SK-N-SH (cell line): Measurements from ENCODE around the gene SLC25A48. TPM values are rescaled to one million over a fixed set of nuclear protein-coding genes. Genes with fewer than 3 reads are reported as not detected.

Source experiments
- CTCF ChIA-PET: fragments of 300-600, 350-600 bp; formaldehyde crosslinking; extraction: SDS; loops from one replicate; lab custom pipeline; 2021; lab: Yijun Ruan, JAX
- POLR2A ChIA-PET: fragments of 350-600 bp; sonication (Branson Sonifier 250); formaldehyde crosslinking; extraction: SDS; loops from one replicate; lab custom pipeline; 2020; ENCODE audit warnings: antibody characterized with exemption, inconsistent platforms; lab: Yijun Ruan, JAX
- DNase-seq: peaks from one replicate; pipeline ENCODE4 v3.0.0; 2012
- H2AFZ ChIP-seq: fragments of 200-600 bp; sonication (generic); 2 replicates; pipeline ENCODE4 v1.8.1; 2016; ENCODE audit warnings: antibody characterized with exemption, mild to moderate bottlenecking, low read depth
- H3F3A ChIP-seq: fragments of 200-600 bp; sonication (generic); replicated peaks from 2 replicates; pipeline ENCODE3; 2016; ENCODE audit warnings: antibody characterized with exemption, mild to moderate bottlenecking; ENCODE audit not compliant: insufficient read depth
- H3K27ac ChIP-seq, 2 experiments: fragments of 200-500 bp in 1 of 2; fragments of 200-600 bp in 1 of 2; sonication (Bioruptor generic) in 1 of 2; sonication (generic), shearing (Covaris generic) in 1 of 2; 2 replicates each; pipeline versions ENCODE4 v1.5.1 to v1.6.1; 2014 to 2016; ENCODE audit warnings: low read depth in 2 of 2, inconsistent platforms in 1 of 2, low read length in 1 of 2, mild to moderate bottlenecking in 1 of 2, mixed read lengths in 1 of 2
- H3K27me3 ChIP-seq: fragments of 200-600 bp; sonication (generic), shearing (Covaris generic); 2 replicates; pipeline ENCODE4 v1.6.1; 2016; ENCODE audit warnings: mixed run types; ENCODE audit not compliant: insufficient read depth
- H3K36me3 ChIP-seq, 2 experiments: fragments of 200-500 bp in 1 of 2; fragments of 200-600 bp in 1 of 2; sonication (Bioruptor generic) in 1 of 2; sonication (generic) in 1 of 2; replicated peaks in 1 of 2; 2 replicates each; pipeline versions ENCODE3 to v1.5.1; 2014 to 2016; ENCODE audit warnings: low read length in 1 of 2, mild to moderate bottlenecking in 1 of 2; ENCODE audit not compliant: insufficient read depth in 2 of 2, control insufficient read depth in 1 of 2
- H3K4me1 ChIP-seq, 2 experiments: fragments of 200-500 bp in 1 of 2; fragments of 200-600 bp in 1 of 2; sonication (Bioruptor generic) in 1 of 2; sonication (generic), shearing (Covaris generic) in 1 of 2; 2 replicates each; pipeline versions ENCODE4 v1.5.1 to v1.6.1; 2014 to 2016; ENCODE audit warnings: low read depth in 1 of 2, low read length in 1 of 2, mixed run types in 1 of 2; ENCODE audit not compliant: insufficient read depth in 2 of 2, control insufficient read depth in 1 of 2
- H3K4me2 ChIP-seq: fragments of 200-600 bp; sonication (generic), shearing (Covaris generic); 2 replicates; pipeline ENCODE4 v1.6.1; 2017; ENCODE audit warnings: mixed run types
- H3K4me3 ChIP-seq, 2 experiments: fragments of 200-500 bp in 1 of 2; fragments of 200-600 bp in 1 of 2; sonication (Bioruptor generic) in 1 of 2; sonication (generic), shearing (Covaris generic) in 1 of 2; 2 replicates each; pipeline versions ENCODE4 v1.5.1 to v1.8.1; 2014 to 2016; ENCODE audit warnings: low read depth in 2 of 2, inconsistent platforms in 1 of 2, low read length in 1 of 2, mild to moderate bottlenecking in 1 of 2, mixed read lengths in 1 of 2, moderate library complexity in 1 of 2
- H3K79me2 ChIP-seq: fragments of 200-600 bp; sonication (generic); 2 replicates; pipeline ENCODE4 v1.8.1; 2017; ENCODE audit warnings: mild to moderate bottlenecking; ENCODE audit not compliant: insufficient read depth
- H3K9ac ChIP-seq: fragments of 200-600 bp; sonication (generic); 2 replicates; pipeline ENCODE4 v1.6.1; 2017; ENCODE audit warnings: mixed run types
- H3K9me2 ChIP-seq: fragments of 200-600 bp; sonication (generic); 2 replicates; pipeline ENCODE4 v1.6.1; 2017; ENCODE audit warnings: mixed run types
- H3K9me3 ChIP-seq: fragments of 200-600 bp; sonication (generic); 2 replicates; pipeline ENCODE4 v1.6.1; 2017; ENCODE audit warnings: mixed run types, mild to moderate bottlenecking, moderate library complexity
- H4K20me1 ChIP-seq: fragments of 200-600 bp; sonication (generic); 2 replicates; pipeline ENCODE4 v1.6.1; 2017; ENCODE audit warnings: mild to moderate bottlenecking, mixed run types; ENCODE audit not compliant: insufficient read depth
- CHD2 ChIP-seq: fragments of 150-350 bp; IDR thresholded peaks from 2 replicates; pipeline ENCODE4 v1.6.1; 2018; ENCODE audit warnings: low read length; ENCODE audit not compliant: partially characterized antibody
- EP300 ChIP-seq, 2 experiments: IDR thresholded peaks; 2 replicates each; pipeline versions ENCODE4 v1.4.0 to v1.6.1; 2012; ENCODE audit warnings: borderline replicate concordance in 1 of 2, low read depth in 1 of 2, low read length in 1 of 2
- EZH2phosphoT487 ChIP-seq: fragments of 200-600 bp; sonication (generic); IDR thresholded peaks from 2 replicates; pipeline ENCODE4 v1.6.1; 2017; ENCODE audit warnings: low read depth, mixed run types, mild to moderate bottlenecking, antibody characterized with exemption, moderate library complexity, borderline replicate concordance
- FOSL2 ChIP-seq: IDR thresholded peaks from 2 replicates; pipeline ENCODE4 v1.4.0; 2012; ENCODE audit warnings: low read depth, mild to moderate bottlenecking, moderate library complexity, borderline replicate concordance
- GABPA ChIP-seq: IDR thresholded peaks from 2 replicates; pipeline ENCODE4 v1.4.0; 2012; ENCODE audit warnings: low read depth, mild to moderate bottlenecking
- GATA2 ChIP-seq: sonication (generic); formaldehyde crosslinking; IDR thresholded peaks from 2 replicates; pipeline ENCODE4 v1.5.0; 2020; ENCODE audit warnings: mild to moderate bottlenecking, missing genetic modification reagents
- JUND ChIP-seq: IDR thresholded peaks from 2 replicates; pipeline ENCODE4 v1.4.0; 2012
- MAX ChIP-seq: IDR thresholded peaks from 2 replicates; pipeline ENCODE4 v1.4.0; 2012; ENCODE audit warnings: low read depth
- MXI1 ChIP-seq: IDR thresholded peaks from 2 replicates; pipeline ENCODE4 v1.6.1; 2012; ENCODE audit warnings: mild to moderate bottlenecking, low read depth, low read length, improper control_type of control experiment
- NFIC ChIP-seq: IDR thresholded peaks from 2 replicates; pipeline ENCODE4 v1.4.0; 2012; ENCODE audit warnings: borderline replicate concordance
- NRF1 ChIP-seq: IDR thresholded peaks from 2 replicates; pipeline ENCODE4 v1.6.1; 2012; ENCODE audit warnings: low read depth, mild to moderate bottlenecking, low read length
- POLR2AphosphoS5 ChIP-seq: IDR thresholded peaks from 2 replicates; pipeline ENCODE4 v1.6.1; 2012; ENCODE audit warnings: low read depth, low read length
- RAD21 ChIP-seq: IDR thresholded peaks from 2 replicates; pipeline ENCODE4 v1.6.1; 2012; ENCODE audit warnings: mild to moderate bottlenecking, low read length
- RCOR1 ChIP-seq: fragments of 150-350 bp; IDR thresholded peaks from 2 replicates; pipeline ENCODE4 v1.6.1; 2017; ENCODE audit warnings: antibody characterized with exemption, low read length
- RFX5 ChIP-seq: IDR thresholded peaks from 2 replicates; pipeline ENCODE4 v1.6.1; 2012; ENCODE audit warnings: mild to moderate bottlenecking, improper control_type of control experiment, low read length
- SMC3 ChIP-seq: IDR thresholded peaks from 2 replicates; pipeline ENCODE4 v1.6.1; 2012; ENCODE audit warnings: low read depth, low read length, improper control_type of control experiment
- TAF1 ChIP-seq: IDR thresholded peaks from 2 replicates; pipeline ENCODE4 v1.6.1; 2012; ENCODE audit warnings: low read depth, mild to moderate bottlenecking, low read length, moderate library complexity, borderline replicate concordance
- TEAD4 ChIP-seq: IDR thresholded peaks from 2 replicates; pipeline ENCODE4 v1.4.0; 2012; ENCODE audit warnings: mild to moderate bottlenecking, borderline replicate concordance; ENCODE audit not compliant: insufficient read depth
- USF1 ChIP-seq: IDR thresholded peaks from 2 replicates; pipeline ENCODE4 v1.4.0; 2012; ENCODE audit warnings: low read depth, borderline replicate concordance
- USF2 ChIP-seq: fragments of 150-350 bp; IDR thresholded peaks from 2 replicates; pipeline ENCODE4 v1.6.1; 2017; ENCODE audit warnings: antibody characterized with exemption, low read length, low read depth, borderline replicate concordance
- WGBS: methylation state at CpG from one replicate; pipeline ENCODE4 v1.1.6; 2017; ENCODE audit warnings: low lambda C conversion rate; 5-methylcytosine and 5-hydroxymethylcytosine counted together
- polyA plus RNA-seq, 3 experiments: library from polyadenylated mRNA; depleted of rRNA; stranded (reverse); fragments of >200 nt; gene quantifications; 2 replicates each; pipeline ENCODE4 v1.2.3, GENCODE V29; 2012
- TF ChIP-seq, protein P1 (sequence below): fragments of 150-350 bp; IDR thresholded peaks from 2 replicates; pipeline ENCODE4 v1.6.1; 2016; ENCODE audit warnings: mild to moderate bottlenecking, low read depth, low read length

SLC25A48 gene
- polyA plus RNA-seq, 1 of the 3 experiments (the other 2 are of a cell fraction), result 0.23 TPM

DNA sequence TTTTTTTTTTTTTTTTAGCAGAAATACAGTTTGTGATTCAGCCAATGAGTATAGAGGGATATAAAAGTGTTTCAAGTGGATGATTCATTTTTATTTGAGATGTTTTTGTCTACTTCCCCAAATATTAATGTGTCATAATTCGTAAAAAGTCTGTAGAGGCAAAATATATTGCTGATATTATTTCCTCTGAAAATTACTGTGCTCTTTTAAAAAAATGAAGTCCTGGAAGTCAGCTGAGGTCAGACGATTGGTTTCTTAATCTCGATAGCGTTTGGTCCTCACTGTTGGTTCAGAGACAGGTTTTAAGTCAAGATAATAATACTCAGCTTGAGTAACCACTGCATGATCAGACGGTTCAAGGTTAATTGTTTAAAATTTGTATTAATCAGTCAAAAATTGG is 41.7 kb downstream of the SLC25A48 start:
- H3K4me2 ChIP-seq, result no peak overlapping the region
- no peaks in the 10 kb centered on the region for H4K20me1 ChIP-seq
- H3K9me2 ChIP-seq, result no peaks in the 10 kb centered on the region
- H3K4me1 ChIP-seq, result peaks cover 0 to 12% of the 10 kb centered on the region in 2 experiments; a peak in 1 of 4 replicates
- H2AFZ ChIP-seq, result no peak overlapping the region
- POLR2A ChIA-PET, result no interaction called here
- no peaks in the 10 kb centered on the region for H3K27me3 ChIP-seq
- H3F3A ChIP-seq, result no peaks in the 10 kb centered on the region
- WGBS, result 64% methylated on average over 5 of the region's 5 CpGs
- CTCF ChIA-PET, result interaction anchor here (0.6 to 3.0 kb wide), 5 partner anchors 12 to 410 kb away, joined by 3 to 12 read pairs (median 4); no protein-coding TSS in a partner anchor
- H3K27ac ChIP-seq, result no peak overlapping the region
- no peak overlapping the region for H3K9ac ChIP-seq
- H3K36me3 ChIP-seq, result no peaks in the 10 kb centered on the region
- H3K9me3 ChIP-seq, result no peaks in the 10 kb centered on the region
- no peak overlapping the region for H3K4me3 ChIP-seq
- TF ChIP-seq JUND (no peak), FOSL2 (no peak), TEAD4 (no peak), USF2 (no peak), NFIC (no peak), MXI1 (no peak), GABPA (no peak), EZH2phosphoT487 (no peak), RCOR1 (no peak), NRF1 (no peak), SMC3 (no peak), USF1 (no peak), TAF1 (no peak)
- TF ChIP-seq, protein P1, sequence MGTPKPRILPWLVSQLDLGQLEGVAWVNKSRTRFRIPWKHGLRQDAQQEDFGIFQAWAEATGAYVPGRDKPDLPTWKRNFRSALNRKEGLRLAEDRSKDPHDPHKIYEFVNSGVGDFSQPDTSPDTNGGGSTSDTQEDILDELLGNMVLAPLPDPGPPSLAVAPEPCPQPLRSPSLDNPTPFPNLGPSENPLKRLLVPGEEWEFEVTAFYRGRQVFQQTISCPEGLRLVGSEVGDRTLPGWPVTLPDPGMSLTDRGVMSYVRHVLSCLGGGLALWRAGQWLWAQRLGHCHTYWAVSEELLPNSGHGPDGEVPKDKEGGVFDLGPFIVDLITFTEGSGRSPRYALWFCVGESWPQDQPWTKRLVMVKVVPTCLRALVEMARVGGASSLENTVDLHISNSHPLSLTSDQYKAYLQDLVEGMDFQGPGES, result no peak
- TF ChIP-seq, all 33 proteins: peak for 0
- DNase-seq, result no peak
- H3K79me2 ChIP-seq, result no peaks in the 10 kb centered on the region

DNA sequence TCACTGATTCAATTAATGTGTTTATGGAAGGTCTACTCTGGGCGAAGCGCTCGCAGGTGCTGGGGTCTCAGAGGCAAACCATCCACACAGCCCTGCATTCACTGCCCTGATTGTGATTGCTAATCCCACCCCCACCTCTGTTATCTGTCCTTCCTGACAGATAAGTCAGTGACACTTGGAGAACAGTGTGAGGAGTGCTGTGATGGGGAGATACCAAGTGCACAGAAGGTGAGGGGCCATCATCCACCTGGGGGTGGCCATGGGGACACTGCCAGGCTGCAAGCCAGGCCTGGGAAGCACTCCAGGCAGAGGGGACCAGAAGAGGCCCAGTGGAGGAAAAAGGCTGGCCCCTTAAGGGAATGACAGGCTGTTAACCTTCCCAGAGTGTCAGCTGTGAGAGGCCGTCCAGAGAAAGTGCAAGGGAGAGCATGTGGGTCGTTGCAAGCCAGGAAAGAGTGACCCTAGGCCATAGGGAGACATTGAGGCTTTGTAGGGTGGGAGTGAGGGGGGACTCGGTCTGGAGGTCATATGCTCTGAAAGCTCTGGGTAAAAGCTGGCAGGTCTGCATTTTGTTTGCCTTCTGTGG is 43.2 kb downstream of the SLC25A48 start:
- WGBS, result 66% methylated on average over 6 of the region's 6 CpGs

More for the DNA sequence above, 43.2 kb downstream of the SLC25A48 start:
- H3K4me3 ChIP-seq, result no peak overlapping the region
- TF ChIP-seq RFX5, result no peak
- no peak for TF ChIP-seq EP300 (IDR thresholded peaks at IDR 0.05; ENCODE audit: borderline replicate concordance in 1 of 2, low read depth in 1 of 2, low read length in 1 of 2)
- no peak for TF ChIP-seq POLR2AphosphoS5
- no peak for TF ChIP-seq RAD21
- no peak for TF ChIP-seq EZH2phosphoT487
- TF ChIP-seq CHD2, result no peak
- TF ChIP-seq GATA2 (CRISPR knock-in tag), result no peak
- no peak for TF ChIP-seq SMC3
- TF ChIP-seq FOSL2, result no peak
- no peak for TF ChIP-seq NFIC
- no peak for TF ChIP-seq MAX
- no peak for TF ChIP-seq TEAD4
- TF ChIP-seq, all 33 proteins: peak for 0
- H3K27ac ChIP-seq, result no peak overlapping the region
- no peak overlapping the region for H3K9ac ChIP-seq
- H3K9me3 ChIP-seq, result no peaks in the 10 kb centered on the region
- no peaks in the 10 kb centered on the region for H3K27me3 ChIP-seq
- H3K4me1 ChIP-seq, result peaks cover 0 to 12% of the 10 kb centered on the region in 2 experiments; a peak in 1 of 4 replicates
- DNase-seq, result no peak
- no peaks in the 10 kb centered on the region for H3F3A ChIP-seq
- H3K36me3 ChIP-seq, result no peaks in the 10 kb centered on the region
- H4K20me1 ChIP-seq, result no peaks in the 10 kb centered on the region
- CTCF ChIA-PET, result interaction anchor here (1.2 to 1.7 kb wide), 4 partner anchors 13 to 412 kb away, joined by 4 to 9 read pairs (median 4); no protein-coding TSS in a partner anchor
- POLR2A ChIA-PET, result no interaction called here
- no peak overlapping the region for H3K4me2 ChIP-seq
- H2AFZ ChIP-seq, result no peak overlapping the region
- no peaks in the 10 kb centered on the region for H3K9me2 ChIP-seq
- H3K79me2 ChIP-seq, result no peaks in the 10 kb centered on the region
